Epithelial cell of esophagus (primary cell): ENCODE data around the gene SCO2.

Source experiments
- DNase-seq: peaks from one replicate; pipeline ENCODE4 v3.0.0; 2010; ENCODE audit warnings: low read depth
- H3K4me3 ChIP-seq: 2 replicates; pipeline ENCODE4 v1.5.1; 2011; ENCODE audit warnings: mild to moderate bottlenecking, low read length, control low read depth
- CTCF ChIP-seq: IDR thresholded peaks from 2 replicates; pipeline ENCODE4 v1.5.1; 2011; ENCODE audit warnings: low read depth, mild to moderate bottlenecking, low read length, control low read depth, inconsistent platforms; ENCODE audit not compliant: insufficient read depth; ENCODE audit errors: missing control alignments

SCO2 gene

DNA sequence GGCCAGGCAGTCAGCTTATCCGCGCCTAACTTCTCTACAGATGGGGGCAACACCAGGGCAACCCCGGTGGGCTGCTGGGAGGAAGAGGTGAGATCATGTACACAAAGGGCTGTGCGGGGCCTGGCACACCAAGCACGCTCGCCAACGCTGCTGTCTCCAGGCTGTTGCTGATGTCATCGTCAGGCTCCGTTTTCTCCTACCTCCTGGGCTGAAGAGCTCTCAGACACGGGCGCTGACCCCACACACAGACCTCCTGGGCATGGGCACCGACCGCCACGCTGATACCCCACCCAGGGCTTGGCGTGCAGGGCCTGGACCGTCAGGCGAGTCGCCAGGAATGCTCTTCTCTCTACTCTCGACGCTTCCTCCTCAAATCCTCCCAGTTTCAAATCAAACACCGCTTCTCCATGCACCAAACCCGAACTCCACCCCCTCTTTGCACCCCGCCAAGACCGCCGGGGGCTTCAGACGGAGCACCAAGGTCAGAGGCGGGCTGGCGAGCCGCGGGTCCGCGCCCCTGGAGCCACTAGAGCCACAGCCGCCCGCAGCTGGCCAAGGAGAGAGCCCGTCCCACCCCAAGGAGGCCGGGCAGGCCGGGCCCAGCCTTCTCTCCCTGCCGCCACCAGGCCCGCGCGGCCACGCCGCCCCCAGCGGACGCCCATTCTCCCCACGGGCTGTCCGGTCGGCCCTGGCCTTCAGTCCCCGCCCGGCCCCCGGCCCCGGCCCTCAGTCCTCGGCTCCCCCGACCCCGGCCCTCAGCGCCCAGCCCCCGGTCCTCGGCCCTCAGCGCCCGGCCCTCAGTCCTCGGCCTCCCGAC is 51.3 kb downstream of the SCO2 start:
- H3K4me3 ChIP-seq: peak overlapping the region; percentile 68
- peak; percentile 60 for DNase-seq

More for the DNA sequence above, 51.3 kb downstream of the SCO2 start:
- TF ChIP-seq CTCF: no peak
